GM23248 (cell line): Measurements from ENCODE around the gene C1GALT1. TPM values are rescaled to one million over a fixed set of nuclear protein-coding genes. Genes with fewer than 3 reads are reported as not detected.
A peak's percentile ranks its signal among the peaks of the same experiment; 100 is the strongest.

ENCODE experiments used
- DNase-seq: peaks from one replicate; pipeline ENCODE4 v3.0.0-alpha.2; 2015
- H2AFZ ChIP-seq: fragments of 200-600 bp; sonication (generic); 2 replicates; pipeline ENCODE4 v1.6.1; 2016; ENCODE audit warnings: antibody characterized with exemption
- H3F3A ChIP-seq: fragments of 200-600 bp; sonication (generic); 2 replicates; pipeline ENCODE4 v1.6.1; 2016; ENCODE audit warnings: mild to moderate bottlenecking, antibody characterized with exemption, mixed run types; ENCODE audit not compliant: insufficient read depth
- H3K27ac ChIP-seq: fragments of 200-600 bp; sonication (generic); 2 replicates; pipeline ENCODE4 v1.5.1; 2016; ENCODE audit warnings: mild to moderate bottlenecking
- H3K27me3 ChIP-seq: fragments of 200-600 bp; sonication (generic); replicated peaks from 2 replicates; pipeline ENCODE4 v1.6.1; 2016; ENCODE audit warnings: mild to moderate bottlenecking; ENCODE audit not compliant: insufficient read depth
- H3K36me3 ChIP-seq: fragments of 200-600 bp; sonication (generic); 2 replicates; pipeline ENCODE4 v1.6.1; 2016; ENCODE audit warnings: low read depth, mild to moderate bottlenecking
- H3K4me1 ChIP-seq: fragments of 200-600 bp; sonication (generic); 2 replicates; pipeline ENCODE4 v1.6.1; 2016; ENCODE audit warnings: mild to moderate bottlenecking; ENCODE audit not compliant: insufficient read depth
- H3K4me2 ChIP-seq: fragments of 200-600 bp; sonication (generic); one replicate; pipeline ENCODE4 v1.6.1; 2016; ENCODE audit warnings: mild to moderate bottlenecking; ENCODE audit not compliant: unreplicated experiment
- H3K4me3 ChIP-seq: fragments of 200-600 bp; sonication (generic); 2 replicates; pipeline ENCODE4 v1.5.1; 2016; ENCODE audit warnings: mild to moderate bottlenecking
- H3K79me2 ChIP-seq: fragments of 200-600 bp; sonication (generic); 2 replicates; pipeline ENCODE4 v1.6.1; 2016; ENCODE audit warnings: mild to moderate bottlenecking; ENCODE audit not compliant: insufficient read depth
- H3K9ac ChIP-seq: fragments of 200-600 bp; sonication (generic); 2 replicates; pipeline ENCODE4 v1.6.1; 2016; ENCODE audit warnings: mild to moderate bottlenecking
- H3K9me2 ChIP-seq: fragments of 200-600 bp; sonication (generic); 2 replicates; pipeline ENCODE4 v1.6.1; 2016; ENCODE audit warnings: mixed run types, mild to moderate bottlenecking, moderate library complexity; ENCODE audit not compliant: insufficient read depth
- H3K9me3 ChIP-seq: fragments of 200-600 bp; sonication (generic); one replicate; pipeline ENCODE4 v1.6.1; 2017; ENCODE audit warnings: low read depth
- H4K20me1 ChIP-seq: fragments of 200-600 bp; sonication (generic); 2 replicates; pipeline ENCODE4 v1.6.0; 2016; ENCODE audit not compliant: insufficient read depth
- EZH2 ChIP-seq: fragments of 200-600 bp; sonication (generic); IDR thresholded peaks from 2 replicates; pipeline ENCODE4 v1.6.1; 2018; ENCODE audit warnings: antibody characterized with exemption, mild to moderate bottlenecking; ENCODE audit not compliant: insufficient read depth, poor library complexity, severe bottlenecking
- EZH2phosphoT487 ChIP-seq: fragments of 200-600 bp; sonication (generic); IDR thresholded peaks from 2 replicates; pipeline ENCODE4 v1.6.1; 2018; ENCODE audit warnings: antibody characterized with exemption, moderate library complexity, mild to moderate bottlenecking, low read depth; ENCODE audit not compliant: insufficient read depth
- WGBS, 2 experiments: methylation state at CpG; one replicate each; pipeline ENCODE4 v1.1.6; 2015 to 2017; ENCODE audit warnings: low lambda C conversion rate in 2 of 2, low coverage in 1 of 2; ENCODE audit errors: missing lambda C conversion rate in 2 of 2; 5-methylcytosine and 5-hydroxymethylcytosine counted together
- in situ Hi-C: fragments of 300-500 bp; cut with MboI; formaldehyde crosslinking; loops from 2 replicates; pipeline ENCODE4 v1.15.0; 2020
- polyA plus RNA-seq: library from polyadenylated mRNA; unstranded; fragments of >200 nt; fragmentation: Nextera tagmentation; extraction: Ambion mirVana; gene quantifications from 2 replicates; pipeline ENCODE4 v1.2.1, GENCODE V29; 2016
- total RNA-seq: library from RNA; depleted of rRNA; stranded (reverse); fragments of >200 nt; shearing (Covaris generic); gene quantifications from 2 replicates; pipeline ENCODE4 v1.2.3, GENCODE V29; 2014

The C1GALT1 gene
- total and polyA plus RNA-seq, 2 experiments from 2014 or later = 72.7 to 75.2 TPM

DNA sequence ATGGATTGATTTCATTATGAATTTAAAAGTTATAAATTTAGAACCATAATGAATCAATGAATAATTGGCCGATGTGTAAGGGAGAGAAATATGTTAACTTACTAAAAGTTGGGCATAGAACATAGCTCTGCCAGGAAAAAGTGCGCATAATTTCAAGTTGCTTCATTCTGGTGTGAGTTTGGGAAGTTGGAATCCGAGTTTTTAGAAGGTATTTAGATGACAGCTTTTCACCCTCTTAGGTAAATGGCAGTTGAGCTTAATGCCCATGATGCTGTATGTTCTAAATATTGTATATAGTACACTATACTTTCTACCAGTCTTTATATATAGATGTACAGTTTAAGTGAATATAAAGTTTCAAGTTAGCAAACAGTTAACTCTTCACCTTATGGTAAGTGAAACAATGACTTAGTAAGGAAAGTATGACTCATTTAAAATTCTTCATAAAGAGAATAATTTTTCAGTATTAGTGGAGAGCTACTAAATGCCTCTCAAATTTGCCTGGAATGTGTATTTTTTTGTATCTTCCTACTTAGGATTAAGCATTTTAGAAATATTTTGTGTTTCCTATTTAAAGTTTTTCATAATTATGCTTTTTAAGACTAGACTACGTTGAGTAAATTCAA lies 1.6 kb downstream of the C1GALT1 start:
- peak overlapping the region; percentile 89 for H3K4me3 ChIP-seq
- no peaks in the 10 kb centered on the region for H4K20me1 ChIP-seq
- H3K9me3 ChIP-seq = no peaks in the 10 kb centered on the region
- no peaks in the 10 kb centered on the region for H3K9me2 ChIP-seq
- H3K4me2 ChIP-seq = peak overlapping the region; percentile 93
- H3K27me3 ChIP-seq = no peaks in the 10 kb centered on the region
- H2AFZ ChIP-seq = peak overlapping the region; percentile 78
- in situ Hi-C loops = no loop called here
- H3K36me3 ChIP-seq = no peaks in the 10 kb centered on the region
- DNase-seq = peak; percentile 57
- peaks cover 88% of the 10 kb centered on the region for H3K79me2 ChIP-seq
- H3F3A ChIP-seq = peaks cover 22% of the 10 kb centered on the region
- peaks cover 22% of the 10 kb centered on the region for H3K4me1 ChIP-seq
- peak overlapping the region; percentile 83 for H3K9ac ChIP-seq
- TF ChIP-seq EZH2phosphoT487 (no peak), EZH2 (no peak)
- peak overlapping the region; percentile 60 for H3K27ac ChIP-seq
- WGBS, 2 experiments = 2% methylated on average over 4 of the region's 4 CpGs

DNA sequence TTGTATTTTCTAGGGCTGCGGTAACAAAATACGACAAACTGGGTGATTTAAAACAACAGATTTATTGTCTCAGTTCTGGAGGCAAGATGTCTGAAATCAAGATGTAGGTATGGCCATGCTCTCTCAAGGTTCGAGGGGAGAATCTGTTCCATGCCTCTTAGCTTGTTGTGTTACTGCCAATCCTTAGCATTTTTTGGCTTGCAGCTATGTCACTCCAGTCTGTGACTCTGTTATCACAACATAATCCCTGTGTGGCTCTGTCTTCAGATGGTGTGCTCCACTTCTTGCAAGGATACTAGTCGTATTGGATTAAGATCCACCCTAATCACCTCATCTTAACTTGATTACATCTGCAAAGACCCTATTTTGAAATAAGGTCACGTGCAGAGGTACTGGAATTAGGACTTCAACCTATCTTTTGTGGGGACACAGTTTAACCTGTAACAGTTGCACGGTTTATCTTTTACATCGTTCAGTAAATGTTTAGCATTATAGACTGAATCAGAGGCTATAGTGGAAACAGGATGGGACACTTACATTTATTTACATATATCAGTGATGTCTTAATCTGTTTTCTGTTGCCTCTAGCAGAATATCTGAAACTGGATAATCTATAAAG lies 3.1 kb downstream of the C1GALT1 start:
- TF ChIP-seq EZH2 (no peak), EZH2phosphoT487 (no peak)
- Histone ChIP-seq H3K27ac (no peak overlapping the region), H3K36me3 (no peaks in the 10 kb centered on the region), H3K4me2 (peak overlapping the region; percentile 93), H3K27me3 (no peaks in the 10 kb centered on the region), H3K4me3 (peak overlapping the region; percentile 89), H3F3A (peaks cover 27% of the 10 kb centered on the region), H3K9ac (no peak overlapping the region), H2AFZ (no peak overlapping the region), H3K9me2 (no peaks in the 10 kb centered on the region), H3K4me1 (peaks cover 36% of the 10 kb centered on the region), H3K79me2 (peaks cover 88% of the 10 kb centered on the region), H4K20me1 (no peaks in the 10 kb centered on the region), H3K9me3 (no peaks in the 10 kb centered on the region)
- in situ Hi-C loops = no loop called here
- no peak for DNase-seq
- whole genome bisulfite sequencing, 2 experiments = 58 to 64% methylated on average over 7 of the region's 7 CpGs

DNA sequence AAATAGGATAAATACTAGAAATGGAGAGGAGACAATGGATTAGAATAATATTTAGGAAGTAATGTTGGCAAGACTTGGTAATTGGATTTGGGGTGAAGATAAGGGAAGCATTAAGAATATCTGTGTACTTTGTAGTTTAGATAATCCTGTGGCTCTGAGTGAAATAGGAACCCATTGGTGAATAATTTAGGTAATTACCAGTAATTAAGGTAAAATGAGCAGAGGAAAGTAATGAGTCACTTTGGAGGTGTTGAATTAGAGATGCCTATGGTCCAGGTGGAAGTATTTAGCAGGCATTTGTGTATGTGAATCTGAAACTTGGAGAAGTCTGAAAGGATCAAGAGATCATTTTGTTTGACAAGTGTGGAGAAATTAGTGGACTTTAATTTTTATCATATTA lies 5.7 kb downstream of the C1GALT1 start:
- in situ Hi-C loops = no loop called here
- Histone ChIP-seq H3F3A (peaks cover 17% of the 10 kb centered on the region; the same call in 1 of the 2 replicates), H3K4me2 (no peak overlapping the region), H3K27me3 (no peaks in the 10 kb centered on the region), H3K4me1 (peaks cover 34% of the 10 kb centered on the region), H3K9me3 (no peaks in the 10 kb centered on the region), H3K9me2 (no peaks in the 10 kb centered on the region), H3K9ac (no peak overlapping the region), H2AFZ (no peak overlapping the region), H3K27ac (no peak overlapping the region), H3K79me2 (peaks cover 100% of the 10 kb centered on the region), H4K20me1 (no peaks in the 10 kb centered on the region; the same call in 1 of the 2 replicates), H3K4me3 (no peak overlapping the region), H3K36me3 (no peaks in the 10 kb centered on the region)
- TF ChIP-seq EZH2phosphoT487 (no peak), EZH2 (no peak)
- no peak for DNase-seq

DNA sequence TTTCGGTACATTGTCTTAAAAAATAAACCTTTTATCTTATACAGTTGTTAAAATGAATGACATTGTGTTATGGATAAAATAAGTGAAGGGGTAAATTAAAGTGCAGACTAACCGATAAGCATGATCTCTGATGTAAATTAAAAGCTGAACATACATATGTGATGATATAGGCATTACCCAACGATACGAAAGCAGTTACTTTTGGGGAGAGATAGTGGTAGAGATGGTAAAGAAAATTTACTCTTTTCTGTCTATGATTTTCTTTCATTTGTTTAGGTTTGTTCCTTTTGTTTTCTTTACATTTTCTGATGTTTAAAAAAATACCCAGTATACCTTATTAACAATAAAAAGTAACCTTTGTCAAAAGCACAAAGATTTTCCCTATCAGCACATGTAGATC lies 6.4 kb downstream of the C1GALT1 start:
- Histone ChIP-seq H3F3A (peaks cover 12% of the 10 kb centered on the region; the same call in 1 of the 2 replicates), H2AFZ (no peak overlapping the region), H3K79me2 (peaks cover 100% of the 10 kb centered on the region), H3K4me2 (no peak overlapping the region), H3K9me2 (no peaks in the 10 kb centered on the region), H3K9ac (no peak overlapping the region), H3K9me3 (no peaks in the 10 kb centered on the region), H3K4me1 (peaks cover 34% of the 10 kb centered on the region), H3K4me3 (no peak overlapping the region), H3K27ac (no peak overlapping the region), H3K27me3 (no peaks in the 10 kb centered on the region), H3K36me3 (no peaks in the 10 kb centered on the region), H4K20me1 (no peaks in the 10 kb centered on the region; the same call in 1 of the 2 replicates)
- DNase-seq = no peak
- 82 to 88% methylated on average over 4 of the region's 4 CpGs for WGBS, 2 experiments
- TF ChIP-seq EZH2phosphoT487 (no peak), EZH2 (no peak)
- in situ Hi-C loops = no loop called here
